AML-193 (cell line): ENCODE data around the gene GGA1.
A peak's percentile ranks its signal among the peaks of the same experiment; 100 is the strongest.
"Not testable (repeated sequence)": the region's sequence is repeated elsewhere in the genome, so short reads cannot be mapped to it uniquely, and the experiment has no call there.

Experiments
- DNase-seq, 2 experiments: peaks; one replicate each; lab custom pipeline; 2025; lab: John Stamatoyannopoulos, UW

Gene GGA1

GRCh38 chr22:37609240-37610152 is 862 bp downstream of the GGA1 start:
- DNase-seq = no peak

- not testable (repeated sequence) for DNase-seq
These were observed 1.5 kb downstream of the GGA1 start for GRCh38 chr22:37610153-37610475.

GRCh38 chr22:37610480-37611129 is 2.0 kb downstream of the GGA1 start:
- no peak for DNase-seq

- no peak for DNase-seq
These were observed 2.6 kb downstream of the GGA1 start for GRCh38 chr22:37611207-37611606.

DNA sequence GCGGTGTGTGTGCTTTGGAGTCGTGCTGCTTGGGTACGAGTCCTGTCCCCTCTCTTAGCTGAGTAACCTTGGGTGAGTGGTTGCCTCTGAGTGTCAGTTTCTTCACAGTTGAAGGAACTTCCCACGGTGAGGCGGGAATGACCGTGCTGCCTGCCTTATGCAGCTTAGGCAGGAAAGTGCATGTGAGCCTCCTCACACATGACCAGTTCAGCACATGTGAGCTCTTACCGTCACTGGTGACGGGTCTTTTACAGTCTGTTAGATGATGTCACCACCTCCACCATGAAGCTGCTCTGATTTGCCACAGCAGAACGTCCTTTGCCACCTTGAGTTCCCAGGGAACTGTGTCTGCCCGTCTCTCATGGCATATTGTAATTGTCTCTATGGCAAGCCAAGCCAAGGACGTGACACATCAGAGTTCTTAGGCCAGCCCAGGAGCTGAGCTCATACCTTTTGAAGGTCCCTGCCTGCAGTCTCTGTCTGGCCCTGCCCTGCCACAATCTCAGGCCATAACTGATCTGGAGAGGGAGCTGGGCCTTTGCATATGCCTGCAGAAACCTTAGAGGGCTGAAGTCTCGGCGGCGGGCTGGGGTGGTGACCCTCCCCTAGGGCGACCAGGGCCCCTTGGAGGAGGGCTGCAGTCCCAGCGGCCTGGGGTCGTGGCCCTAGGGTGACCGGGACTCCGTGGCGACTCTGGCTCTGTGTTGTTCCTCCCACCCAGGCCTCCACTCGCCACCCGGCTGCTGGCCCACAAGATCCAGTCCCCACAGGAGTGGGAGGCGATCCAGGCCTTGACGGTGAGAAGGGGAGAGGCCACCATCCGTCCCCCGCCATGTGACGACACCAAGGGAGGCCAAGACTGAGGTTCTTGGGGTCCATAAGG is 7.8 kb downstream of the GGA1 start:
- DNase-seq = no peak

DNA sequence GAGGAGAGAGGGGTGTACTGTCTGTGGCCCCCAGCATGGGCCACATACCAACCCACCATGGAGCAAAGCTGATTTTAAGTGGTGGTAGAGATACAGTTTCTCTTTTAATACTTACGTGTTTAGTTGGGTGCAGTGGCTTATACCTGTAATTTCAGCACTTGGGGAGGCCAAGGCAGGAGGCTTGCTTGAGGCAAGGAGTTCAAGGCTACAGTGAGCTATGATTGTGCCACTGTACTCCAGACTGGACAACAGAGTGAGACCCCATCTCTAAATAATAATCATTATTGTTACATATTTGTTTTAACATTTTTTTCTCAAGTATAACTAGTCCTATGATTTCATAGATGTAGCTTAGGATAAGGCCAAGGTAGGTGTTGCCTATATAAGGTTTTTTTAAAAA is 8.8 kb downstream of the GGA1 start:
- DNase-seq = no peak

DNA sequence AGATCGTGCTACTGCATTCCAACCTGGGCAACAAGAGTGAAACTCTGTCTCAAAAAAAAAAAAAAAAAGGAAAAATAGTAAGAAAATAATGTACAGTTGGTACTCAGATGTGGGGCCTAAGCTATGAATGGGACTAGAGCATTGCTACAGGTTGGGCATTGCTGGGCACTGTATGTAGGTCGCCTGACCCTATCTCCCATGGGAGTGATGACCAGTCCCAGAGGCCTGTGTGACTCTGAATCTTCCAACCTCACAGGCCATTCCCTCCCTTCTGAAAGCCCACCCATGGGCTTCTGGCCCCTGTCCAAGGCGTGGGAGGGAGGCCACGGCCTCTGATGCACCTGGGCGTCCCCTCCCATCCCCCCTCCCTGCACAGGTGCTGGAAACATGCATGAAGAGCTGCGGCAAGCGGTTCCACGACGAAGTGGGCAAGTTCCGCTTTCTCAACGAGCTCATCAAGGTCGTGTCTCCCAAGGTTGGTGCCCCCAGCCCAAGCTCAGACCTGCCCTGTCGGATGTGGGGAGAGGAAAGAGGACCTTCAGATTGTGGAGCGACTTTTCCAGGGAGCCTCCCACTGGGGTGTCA is 9.5 kb downstream of the GGA1 start:
- DNase-seq = no peak

DNA sequence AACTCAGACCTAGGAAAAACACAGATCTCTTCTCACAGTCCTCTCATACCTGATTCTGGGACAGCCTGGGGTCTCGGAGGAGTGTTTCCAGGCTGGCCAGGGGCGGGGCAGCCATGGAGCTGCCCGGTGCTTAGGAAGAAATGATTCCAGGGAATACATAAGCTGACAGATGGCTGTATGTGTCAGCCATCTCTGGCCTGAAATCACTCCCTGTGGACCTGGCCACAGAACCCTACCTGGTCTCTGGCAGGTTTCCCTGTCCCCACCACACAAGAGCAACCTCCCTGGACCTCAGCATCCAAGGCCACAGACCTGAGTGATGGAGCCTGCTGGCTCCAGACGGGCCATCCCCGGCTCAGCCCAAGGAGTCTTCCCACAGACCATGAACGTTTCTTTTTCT is 10.0 kb downstream of the GGA1 start:
- no peak for DNase-seq

DNA sequence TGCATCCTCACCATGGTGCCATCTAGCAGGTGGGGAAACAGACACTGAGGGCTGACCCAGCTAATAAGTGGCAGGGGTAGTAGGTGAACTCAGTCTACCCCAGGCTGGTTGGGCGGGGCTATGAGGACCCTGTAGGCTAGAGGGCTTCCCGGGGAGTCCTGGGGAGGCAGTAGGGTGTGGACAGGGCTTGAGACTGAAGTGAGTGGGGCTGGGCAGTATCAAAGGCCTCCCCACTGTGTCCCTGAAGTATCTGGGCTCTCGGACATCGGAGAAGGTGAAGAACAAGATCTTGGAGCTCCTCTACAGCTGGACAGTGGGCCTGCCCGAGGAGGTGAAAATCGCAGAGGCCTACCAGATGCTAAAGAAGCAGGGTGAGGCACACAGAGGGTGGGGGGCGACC is 11.4 kb downstream of the GGA1 start:
- DNase-seq = no peak

DNA sequence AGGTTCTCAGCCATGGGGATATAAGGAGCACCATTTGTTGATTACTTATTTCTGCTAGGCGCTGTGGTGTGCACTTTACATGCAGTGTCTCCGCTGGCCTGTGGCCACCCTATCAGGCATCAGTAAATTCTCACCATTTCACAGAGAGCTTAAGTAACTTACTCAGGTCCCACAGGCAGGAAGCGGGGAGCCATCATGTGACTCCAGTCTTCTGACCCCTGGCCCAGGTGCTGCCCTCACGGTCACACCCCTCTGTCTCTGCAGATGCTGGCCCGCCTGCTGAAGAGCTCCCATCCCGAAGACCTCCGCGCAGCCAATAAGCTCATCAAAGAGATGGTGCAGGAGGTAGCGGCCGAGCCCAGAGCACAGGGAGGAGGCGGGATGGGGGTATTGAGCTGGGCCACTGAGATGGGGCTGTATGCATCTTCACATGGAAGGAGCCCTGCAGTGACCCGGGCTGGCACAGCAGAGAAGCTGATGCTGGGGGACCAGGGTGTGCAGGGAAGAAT is 12.8 kb downstream of the GGA1 start:
- no peak for DNase-seq

DNA sequence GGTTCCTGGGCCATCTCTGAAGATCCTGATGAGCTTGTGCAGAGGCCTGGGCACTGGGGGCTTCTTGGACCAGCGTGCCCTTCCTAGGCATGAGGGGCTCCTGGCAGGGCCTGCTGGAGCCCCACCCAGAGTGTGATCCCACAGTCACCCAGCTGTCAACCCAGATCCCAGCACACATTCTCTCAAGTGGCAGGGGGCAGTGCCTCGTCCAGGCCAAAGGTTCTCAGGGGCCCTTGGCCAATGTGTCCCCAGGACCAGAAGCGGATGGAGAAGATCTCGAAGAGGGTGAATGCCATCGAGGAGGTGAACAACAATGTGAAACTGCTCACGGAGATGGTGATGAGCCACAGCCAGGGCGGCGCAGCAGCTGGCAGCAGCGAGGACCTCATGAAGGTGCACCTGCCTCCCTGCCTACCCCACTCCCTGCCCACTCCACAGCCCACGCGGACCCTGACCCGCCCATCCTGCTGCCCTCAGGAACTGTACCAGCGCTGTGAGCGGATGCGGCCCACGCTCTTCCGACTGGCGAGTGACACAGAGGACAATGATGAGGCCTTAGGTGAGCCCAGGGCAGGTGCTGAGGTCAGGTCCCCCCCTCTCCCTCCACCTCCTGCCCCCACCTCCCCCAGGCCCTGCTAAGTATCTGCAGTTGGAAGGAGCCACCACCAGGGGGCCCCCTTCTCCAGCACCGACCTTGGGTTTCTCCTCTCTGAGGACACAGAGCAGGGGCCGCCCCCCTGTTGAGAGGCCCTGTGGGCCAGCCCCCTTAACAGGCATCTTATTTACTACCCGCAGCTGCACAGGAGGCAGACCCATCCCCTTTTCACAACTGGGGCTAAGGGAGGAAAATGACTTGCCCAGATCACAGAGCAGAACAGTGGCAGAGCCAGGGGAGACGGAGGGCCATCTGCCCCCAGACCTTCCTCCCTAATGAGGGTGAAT is 14.7 kb downstream of the GGA1 start:
- peak; percentile 26 to 45 for DNase-seq

DNA sequence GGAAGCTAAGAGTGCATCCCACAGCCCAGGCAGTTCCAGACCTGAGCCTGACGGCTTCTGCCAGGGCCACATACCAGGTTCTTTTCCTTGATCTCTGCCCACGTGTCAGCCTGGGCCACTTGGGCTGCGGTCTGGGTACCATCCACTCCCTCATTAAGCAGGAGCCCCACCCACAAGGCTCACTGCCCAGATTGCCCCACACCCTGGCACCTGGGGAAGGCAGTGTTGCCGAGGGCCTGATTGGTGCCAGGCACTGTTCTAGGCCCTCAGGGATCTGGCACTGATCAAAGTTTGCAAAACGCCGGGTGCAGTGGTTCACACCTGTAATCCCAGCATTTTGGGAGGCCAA is 15.4 kb downstream of the GGA1 start:
- DNase-seq = no peak

DNA sequence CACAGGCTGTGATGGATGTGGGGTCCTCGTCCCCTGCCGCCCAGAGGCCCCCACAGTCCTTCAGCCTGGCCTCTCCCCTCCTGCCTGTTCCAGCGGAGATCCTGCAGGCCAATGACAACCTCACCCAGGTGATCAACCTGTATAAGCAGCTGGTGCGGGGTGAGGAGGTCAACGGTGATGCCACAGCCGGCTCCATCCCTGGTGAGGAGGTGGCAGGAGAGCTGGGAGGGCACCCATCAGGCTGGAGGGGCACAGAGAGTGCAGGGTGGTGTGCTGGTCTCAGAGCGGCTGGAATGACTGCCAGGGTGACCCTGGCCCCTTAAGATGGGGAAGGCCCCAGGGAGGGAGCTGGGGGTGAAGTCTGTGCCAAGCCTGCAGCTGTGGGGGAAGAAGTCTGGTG is 16.2 kb downstream of the GGA1 start:
- no peak for DNase-seq

DNA sequence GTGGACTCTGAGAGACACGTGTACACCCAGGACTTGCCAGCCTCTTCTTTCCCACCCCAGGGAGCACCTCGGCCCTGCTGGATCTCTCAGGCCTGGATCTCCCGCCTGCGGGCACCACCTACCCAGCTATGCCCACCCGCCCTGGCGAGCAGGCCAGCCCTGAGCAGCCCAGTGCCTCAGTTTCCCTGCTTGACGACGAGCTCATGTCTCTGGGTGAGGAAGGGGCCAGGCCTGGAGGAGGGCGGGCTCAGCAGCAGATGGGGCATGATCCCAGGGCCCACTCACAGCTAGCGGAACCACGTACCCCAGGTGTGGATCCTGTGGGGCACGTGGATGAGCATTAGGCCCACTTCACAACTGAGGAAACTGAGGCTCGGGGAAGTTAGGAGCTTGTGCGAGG is 17.1 kb downstream of the GGA1 start:
- no peak for DNase-seq

GRCh38 chr22:37626144-37626543 is 17.5 kb downstream of the GGA1 start:
- no peak for DNase-seq

DNA sequence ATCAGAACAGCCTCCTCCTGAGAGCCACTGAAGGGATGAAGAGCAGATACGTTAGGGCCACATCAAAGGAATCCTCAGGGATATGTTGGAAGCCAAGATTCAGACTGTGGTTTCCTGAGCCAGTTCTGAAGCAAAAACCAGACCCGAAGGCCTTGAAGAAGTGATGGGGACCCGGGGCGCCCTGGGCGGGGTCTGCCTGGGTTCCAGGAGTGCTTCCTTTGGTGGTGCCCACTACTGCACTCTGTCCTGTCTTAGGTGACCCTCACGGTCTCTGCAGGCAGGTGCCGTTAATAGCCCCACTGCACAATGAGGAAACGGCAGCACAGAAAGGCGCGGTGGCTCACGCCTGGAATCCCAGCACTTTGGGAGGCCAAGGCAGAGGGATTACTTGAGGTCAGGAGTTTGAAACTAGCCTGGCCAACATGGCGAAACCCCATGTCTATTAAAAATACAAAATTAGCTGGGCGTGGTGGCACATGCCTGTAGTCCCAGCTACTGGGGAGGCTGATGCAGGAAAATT is 18.0 kb downstream of the GGA1 start:
- no peak for DNase-seq

GRCh38 chr22:37627121-37627520 is 18.5 kb downstream of the GGA1 start:
- no peak for DNase-seq

- DNase-seq = peak; percentile 17 to 24
These were observed 18.9 kb downstream of the GGA1 start for GRCh38 chr22:37627545-37627944.

- DNase-seq = no peak
These were observed 20.2 kb downstream of the GGA1 start for GRCh38 chr22:37628830-37629229.

DNA sequence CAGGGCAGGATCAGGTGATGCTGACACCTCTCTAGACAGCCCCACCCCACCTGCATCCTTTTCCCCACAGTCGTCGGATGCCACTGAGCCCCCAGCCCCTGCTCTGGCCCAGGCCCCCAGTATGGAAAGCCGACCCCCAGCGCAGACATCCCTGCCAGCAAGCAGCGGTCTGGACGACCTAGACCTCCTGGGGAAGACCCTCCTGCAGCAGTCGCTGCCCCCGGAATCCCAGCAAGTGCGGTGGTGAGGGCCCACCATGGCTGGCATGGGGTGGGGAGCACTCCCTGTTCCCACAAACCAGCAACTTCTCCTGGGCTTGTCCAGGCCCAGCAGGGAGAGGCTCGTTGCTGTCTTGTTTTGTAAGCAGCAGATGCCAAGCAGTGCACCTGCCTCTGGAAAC is 21.3 kb downstream of the GGA1 start:
- DNase-seq = no peak
